GM12878 (cell line): ENCODE data around the gene ZACN. TPM values are rescaled to one million over a fixed set of nuclear protein-coding genes. Genes with fewer than 3 reads are reported as not detected.

ENCODE experiments used
- ATAC-seq: fragments of 200-7000 bp; cut with Tn5 transposase; 3 replicates; pipeline ENCODE4 v1.9.1; 2020; ENCODE audit warnings: mild to moderate bottlenecking, moderate library complexity
- BruUV-seq: library from RNA; stranded (reverse); fragments of 400-500 nt; replicated peaks from 2 replicates; lab custom pipeline; 2021; lab: Mats Ljungman, UMichigan
- CTCF ChIA-PET: fragments of 300-600 bp; sonication (Branson Sonifier 250); formaldehyde crosslinking; extraction: SDS; loops from one replicate; lab custom pipeline; 2021; ENCODE audit warnings: inconsistent platforms; lab: Yijun Ruan, JAX
- POLR2A ChIA-PET: fragments of 350-600 bp; formaldehyde crosslinking; extraction: SDS; loops from one replicate; lab custom pipeline; 2021; ENCODE audit warnings: inconsistent platforms; lab: Charles Lee
- RAD21 ChIA-PET: fragments of 300-600 bp; sonication (Branson Sonifier 250); formaldehyde crosslinking; loops from one replicate; lab custom pipeline; 2023; ENCODE audit warnings: antibody characterized with exemption; ENCODE audit not compliant: unreplicated experiment; lab: Charles Lee
- SMC1A ChIA-PET: fragments of 300-600 bp; sonication (Branson Sonifier 250); formaldehyde crosslinking; loops from one replicate; lab custom pipeline; 2023; ENCODE audit not compliant: unreplicated experiment, uncharacterized antibody; lab: Charles Lee
- DNase-seq: peaks from one replicate; pipeline ENCODE4 v3.0.0-alpha.2; 2011; ENCODE audit warnings: low read depth, low spot score
- FAIRE-seq: peaks from 3 replicates; lab custom pipeline; 2011; peaks lifted over from hg19 to GRCh38; lab: Jason Lieb, UNC
- H2AFZ ChIP-seq: 2 replicates; pipeline ENCODE4 v1.6.0; 2011; ENCODE audit warnings: low read depth, low read length, control low read depth; ENCODE audit not compliant: control insufficient read depth
- H3K27ac ChIP-seq: 2 replicates; pipeline ENCODE4 v1.5.1; 2011; ENCODE audit warnings: control low read depth; ENCODE audit not compliant: control insufficient read depth, insufficient read depth
- H3K27me3 ChIP-seq, 2 experiments: replicated peaks in 1 of 2; 2 replicates each; pipeline versions ENCODE4 v1.6.0 to v1.6.1; 2011; ENCODE audit warnings: low read length in 1 of 2; ENCODE audit not compliant: control insufficient read depth in 2 of 2, insufficient read depth in 2 of 2
- H3K36me3 ChIP-seq, 2 experiments: 2 replicates each; pipeline ENCODE4 v1.5.1; 2011; ENCODE audit warnings: low read length in 1 of 2; ENCODE audit not compliant: control insufficient read depth in 2 of 2, insufficient read depth in 2 of 2
- H3K4me1 ChIP-seq: 2 replicates; pipeline ENCODE4 v1.6.1; 2011; ENCODE audit warnings: mild to moderate bottlenecking, low read length, moderate library complexity, mixed read lengths; ENCODE audit not compliant: control insufficient read depth, insufficient read depth
- H3K4me2 ChIP-seq: 2 replicates; pipeline ENCODE4 v1.6.0; 2011; ENCODE audit warnings: control low read depth; ENCODE audit not compliant: control insufficient read depth, insufficient read depth
- H3K4me3 ChIP-seq: fragments of 200-600 bp; sonication (generic); 2 replicates; pipeline ENCODE4 v1.5.1; 2016
- H3K79me2 ChIP-seq: 2 replicates; pipeline ENCODE4 v1.6.0; 2011; ENCODE audit warnings: low read length; ENCODE audit not compliant: control insufficient read depth, insufficient read depth
- H3K9ac ChIP-seq: 2 replicates; pipeline ENCODE4 v1.8.0; 2011; ENCODE audit warnings: low read length, control low read depth, mixed read lengths; ENCODE audit not compliant: control insufficient read depth, insufficient read depth
- H3K9me3 ChIP-seq: replicated peaks from 3 replicates; pipeline ENCODE4 v1.5.1; 2011; ENCODE audit warnings: mild to moderate bottlenecking, low read length; ENCODE audit not compliant: control insufficient read depth, insufficient read depth
- H4K20me1 ChIP-seq: 2 replicates; pipeline ENCODE4 v1.6.0; 2011; ENCODE audit not compliant: control insufficient read depth, insufficient read depth
- CBX5 ChIP-seq: sonication (generic); IDR thresholded peaks from 2 replicates; pipeline ENCODE4 v1.6.1; 2016; ENCODE audit warnings: low read depth, moderate library complexity, mild to moderate bottlenecking, inconsistent platforms
- CREM ChIP-seq: IDR thresholded peaks from 2 replicates; pipeline ENCODE4 v1.6.1; 2014; ENCODE audit warnings: antibody characterized with exemption, low read depth
- ETV6 ChIP-seq, 2 experiments: fragments of 450-650 bp in 1 of 2; IDR thresholded peaks in 1 of 2; conservative IDR thresholded peaks in 1 of 2; 2 replicates each; pipeline ENCODE4 v1.6.1; 2014; ENCODE audit warnings: antibody characterized with exemption in 1 of 2, borderline replicate concordance in 1 of 2, low read depth in 1 of 2, mild to moderate bottlenecking in 1 of 2, moderate library complexity in 1 of 2
- EZH2 ChIP-seq: IDR thresholded peaks from 2 replicates; pipeline ENCODE4 v1.6.1; 2012; ENCODE audit warnings: low read depth, mild to moderate bottlenecking, control low read depth, inconsistent platforms, low read length, borderline replicate concordance; ENCODE audit not compliant: control insufficient read depth
- FOXK2 ChIP-seq: fragments of 450-650 bp; IDR thresholded peaks from 2 replicates; pipeline ENCODE4 v1.6.1; 2017; ENCODE audit warnings: mild to moderate bottlenecking, moderate library complexity
- POLR2AphosphoS5 ChIP-seq: IDR thresholded peaks from 2 replicates; pipeline ENCODE4 v1.6.1; 2011; ENCODE audit warnings: mild to moderate bottlenecking, low read length, inconsistent platforms
- POU2F2 ChIP-seq: IDR thresholded peaks from 3 replicates; pipeline ENCODE4 v1.6.1; 2011; ENCODE audit warnings: low read depth, mild to moderate bottlenecking, low read length, borderline replicate concordance
- RAD51 ChIP-seq: fragments of 450-650 bp; IDR thresholded peaks from 2 replicates; pipeline ENCODE4 v1.6.1; 2016; ENCODE audit warnings: moderate library complexity, mild to moderate bottlenecking, inconsistent platforms
- SREBF2 ChIP-seq: IDR thresholded peaks from 2 replicates; pipeline ENCODE4 v1.6.1; 2012; ENCODE audit warnings: mild to moderate bottlenecking, low read length
- STAT3 ChIP-seq: IDR thresholded peaks from 2 replicates; pipeline ENCODE4 v1.6.1; 2011; ENCODE audit warnings: low read depth, low read length, improper control_type of control experiment
- TARDBP ChIP-seq: IDR thresholded peaks from 2 replicates; pipeline ENCODE4 v1.6.1; 2016; ENCODE audit warnings: borderline replicate concordance
- TCF12 ChIP-seq: IDR thresholded peaks from 2 replicates; pipeline ENCODE4 v1.6.1; 2011; ENCODE audit warnings: low read depth, mild to moderate bottlenecking, low read length
- ZBED1 ChIP-seq: IDR thresholded peaks from 2 replicates; pipeline ENCODE4 v1.6.1; 2016; ENCODE audit warnings: borderline replicate concordance
- ZNF217 ChIP-seq: fragments of 450-650 bp; IDR thresholded peaks from 2 replicates; pipeline ENCODE4 v1.6.1; 2017; ENCODE audit warnings: antibody characterized with exemption, mild to moderate bottlenecking
- WGBS: methylation state at CpG from one replicate; pipeline ENCODE4 v1.1.6; 2016; ENCODE audit warnings: low lambda C conversion rate; ENCODE audit not compliant: insufficient replicate concordance, insufficient coverage; ENCODE audit errors: missing lambda C conversion rate; 5-methylcytosine and 5-hydroxymethylcytosine counted together
- in situ Hi-C: fragments of 300-500 bp; cut with MboI; formaldehyde crosslinking; loops from 9 replicates; pipeline ENCODE4 v1.14.3; 2018; ENCODE audit warnings: mixed read lengths
- intact Hi-C: fragments of 100-400 bp; cut with micrococcal nuclease; formaldehyde crosslinking; loops from one replicate; pipeline ENCODE4 v1.14.2; 2022; ENCODE audit not compliant: unreplicated experiment
- polyA plus RNA-seq, 11 experiments: library from polyadenylated mRNA; depleted of rRNA in 4 of 11; unstranded in 6 of 11; stranded (reverse) in 5 of 11; fragments of >200 nt; fragmentation: Nextera tagmentation in 4 of 11; fragmentation: Illumina TruSeq in 1 of 11; extraction: Ambion mirVana in 4 of 11; extraction: Trizol in 1 of 11; gene quantifications; 1 replicate in 1 of 11; 2 replicates in 10 of 11; pipeline versions ENCODE4 v1.2.1 to v1.2.3, GENCODE V29; 2011 to 2016; ENCODE audit warnings: inconsistent platforms in 2 of 11, missing spikeins in 2 of 11, low read depth in 1 of 11
- total RNA-seq, 4 experiments: library from RNA; depleted of rRNA in 3 of 4; stranded (reverse); fragments of >200 nt in 3 of 4; fragmentation: Illumina TruSeq in 1 of 4; extraction: Trizol in 1 of 4; gene quantifications; 2 replicates each; pipeline versions ENCODE4 v1.2.1 to v1.2.3, GENCODE V29; 2013 to 2021
- TF ChIP-seq, protein P1 (sequence below): fragments of 150-350 bp; IDR thresholded peaks from 2 replicates; pipeline ENCODE4 v1.6.1; 2016; ENCODE audit warnings: low read depth, low read length
- TF ChIP-seq, protein P2 (sequence below): IDR thresholded peaks from 2 replicates; pipeline ENCODE4 v1.6.1; 2012; ENCODE audit warnings: low read depth, low read length, improper control_type of control experiment
- TF ChIP-seq, protein P3 (sequence below): fragments of 450-650 bp; IDR thresholded peaks from 2 replicates; pipeline ENCODE4 v1.6.1; 2018; ENCODE audit warnings: mild to moderate bottlenecking, low read depth, moderate library complexity; ENCODE audit not compliant: partially characterized antibody

The ZACN gene
- total and polyA plus RNA-seq, 10 of the 15 experiments (the other 5 are each of a cell fraction or from before 2014, with no cell fraction given), result 0.06 to 11.3 (median 0.47) TPM; not detected in 2

DNA sequence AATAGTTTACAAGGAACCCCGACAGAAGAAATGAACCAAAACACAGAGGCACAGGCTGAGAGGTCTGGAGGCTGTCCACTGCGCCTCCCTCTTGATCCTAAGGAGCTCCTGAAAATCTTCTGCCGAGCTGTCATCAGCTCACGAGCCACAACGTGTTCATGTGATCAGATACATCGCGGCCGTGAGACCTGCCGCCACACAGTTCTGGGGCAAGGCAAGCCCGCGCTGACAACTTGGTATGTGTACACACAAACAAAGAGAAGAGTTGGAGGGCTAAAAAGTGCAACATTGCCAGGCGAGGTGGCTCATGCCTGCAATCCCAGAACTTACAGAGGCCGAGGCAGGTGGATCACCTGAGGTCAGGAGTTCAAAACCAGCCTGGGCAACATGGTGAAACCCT is 17.0 kb downstream of the ZACN start (continued):
- TF ChIP-seq, protein P1, sequence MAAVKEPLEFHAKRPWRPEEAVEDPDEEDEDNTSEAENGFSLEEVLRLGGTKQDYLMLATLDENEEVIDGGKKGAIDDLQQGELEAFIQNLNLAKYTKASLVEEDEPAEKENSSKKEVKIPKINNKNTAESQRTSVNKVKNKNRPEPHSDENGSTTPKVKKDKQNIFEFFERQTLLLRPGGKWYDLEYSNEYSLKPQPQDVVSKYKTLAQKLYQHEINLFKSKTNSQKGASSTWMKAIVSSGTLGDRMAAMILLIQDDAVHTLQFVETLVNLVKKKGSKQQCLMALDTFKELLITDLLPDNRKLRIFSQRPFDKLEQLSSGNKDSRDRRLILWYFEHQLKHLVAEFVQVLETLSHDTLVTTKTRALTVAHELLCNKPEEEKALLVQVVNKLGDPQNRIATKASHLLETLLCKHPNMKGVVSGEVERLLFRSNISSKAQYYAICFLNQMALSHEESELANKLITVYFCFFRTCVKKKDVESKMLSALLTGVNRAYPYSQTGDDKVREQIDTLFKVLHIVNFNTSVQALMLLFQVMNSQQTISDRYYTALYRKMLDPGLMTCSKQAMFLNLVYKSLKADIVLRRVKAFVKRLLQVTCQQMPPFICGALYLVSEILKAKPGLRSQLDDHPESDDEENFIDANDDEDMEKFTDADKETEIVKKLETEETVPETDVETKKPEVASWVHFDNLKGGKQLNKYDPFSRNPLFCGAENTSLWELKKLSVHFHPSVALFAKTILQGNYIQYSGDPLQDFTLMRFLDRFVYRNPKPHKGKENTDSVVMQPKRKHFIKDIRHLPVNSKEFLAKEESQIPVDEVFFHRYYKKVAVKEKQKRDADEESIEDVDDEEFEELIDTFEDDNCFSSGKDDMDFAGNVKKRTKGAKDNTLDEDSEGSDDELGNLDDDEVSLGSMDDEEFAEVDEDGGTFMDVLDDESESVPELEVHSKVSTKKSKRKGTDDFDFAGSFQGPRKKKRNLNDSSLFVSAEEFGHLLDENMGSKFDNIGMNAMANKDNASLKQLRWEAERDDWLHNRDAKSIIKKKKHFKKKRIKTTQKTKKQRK, result no peak
- TF ChIP-seq POLR2AphosphoS5 (no peak), CREM (no peak), SREBF2 (no peak), TARDBP (no peak), FOXK2 (no peak), ZNF217 (no peak), CBX5 (no peak), TCF12 (no peak), RAD51 (no peak)
- TF ChIP-seq, protein P2, sequence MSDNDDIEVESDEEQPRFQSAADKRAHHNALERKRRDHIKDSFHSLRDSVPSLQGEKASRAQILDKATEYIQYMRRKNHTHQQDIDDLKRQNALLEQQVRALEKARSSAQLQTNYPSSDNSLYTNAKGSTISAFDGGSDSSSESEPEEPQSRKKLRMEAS, result no peak

DNA sequence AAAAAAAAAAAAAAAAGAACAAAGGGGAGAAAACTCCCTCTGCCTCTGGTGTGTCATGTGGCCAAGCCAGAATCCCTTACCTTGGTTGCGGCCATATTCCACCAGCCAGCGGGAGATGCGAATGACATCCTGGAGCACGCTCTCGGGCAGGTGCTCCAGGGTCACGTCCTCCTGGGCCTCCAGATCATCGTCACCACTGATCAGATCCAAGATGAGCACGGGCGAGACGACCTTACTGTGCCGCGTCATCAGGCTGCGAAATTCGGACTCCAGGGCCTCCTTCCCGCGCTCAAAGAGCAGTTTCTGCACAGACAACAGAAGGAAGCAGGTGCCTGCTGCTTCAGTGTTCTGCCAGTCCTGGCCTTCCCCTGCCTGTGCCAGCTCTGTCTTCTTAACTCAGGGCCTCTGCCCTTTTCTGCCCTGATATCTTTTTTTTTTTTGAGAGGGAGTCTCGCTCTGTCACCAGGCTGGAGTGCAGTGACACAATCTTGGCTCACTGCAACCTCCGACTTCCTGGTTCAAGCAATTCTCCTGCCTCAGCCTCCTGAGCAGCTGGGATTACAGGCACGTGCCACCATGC is 18.8 kb downstream of the ZACN start:
- ATAC-seq (no peak), FAIRE-seq (no peak), DNase-seq (no peak)
- SMC1A ChIA-PET, result no interaction called here
- no peaks in the 10 kb centered on the region; the same call in 2 of the 3 replicates for H3K9me3 ChIP-seq
- CTCF ChIA-PET, result interaction anchor here (0.6 kb wide), 1 partner anchor 139 kb away, joined by 3 read pairs; no protein-coding TSS in a partner anchor
- H3K9ac ChIP-seq, result no peak overlapping the region
- RAD21 ChIA-PET, result no interaction called here
- H4K20me1 ChIP-seq, result no peaks in the 10 kb centered on the region
- H3K27me3 ChIP-seq, result no peaks in the 10 kb centered on the region
- POLR2A ChIA-PET, result no interaction called here
- H3K4me3 ChIP-seq, result no peak overlapping the region
- in situ Hi-C loops (no loop called here), intact Hi-C loops (no loop called here)
- BruUV-seq, result no TSS peak
- peaks cover 13 to 20% of the 10 kb centered on the region in 2 experiments; a peak in 3 of 4 replicates for H3K36me3 ChIP-seq
- peaks cover 3% of the 10 kb centered on the region for H3K4me1 ChIP-seq
- no peak overlapping the region for H3K4me2 ChIP-seq
- peaks cover 6% of the 10 kb centered on the region for H3K79me2 ChIP-seq
- H3K27ac ChIP-seq, result no peak overlapping the region
- WGBS, result 93% methylated on average over 19 of the region's 19 CpGs
- H2AFZ ChIP-seq, result no peak overlapping the region
- no peak for TF ChIP-seq POU2F2
- TF ChIP-seq ZBED1, result no peak
- TF ChIP-seq, protein P3, sequence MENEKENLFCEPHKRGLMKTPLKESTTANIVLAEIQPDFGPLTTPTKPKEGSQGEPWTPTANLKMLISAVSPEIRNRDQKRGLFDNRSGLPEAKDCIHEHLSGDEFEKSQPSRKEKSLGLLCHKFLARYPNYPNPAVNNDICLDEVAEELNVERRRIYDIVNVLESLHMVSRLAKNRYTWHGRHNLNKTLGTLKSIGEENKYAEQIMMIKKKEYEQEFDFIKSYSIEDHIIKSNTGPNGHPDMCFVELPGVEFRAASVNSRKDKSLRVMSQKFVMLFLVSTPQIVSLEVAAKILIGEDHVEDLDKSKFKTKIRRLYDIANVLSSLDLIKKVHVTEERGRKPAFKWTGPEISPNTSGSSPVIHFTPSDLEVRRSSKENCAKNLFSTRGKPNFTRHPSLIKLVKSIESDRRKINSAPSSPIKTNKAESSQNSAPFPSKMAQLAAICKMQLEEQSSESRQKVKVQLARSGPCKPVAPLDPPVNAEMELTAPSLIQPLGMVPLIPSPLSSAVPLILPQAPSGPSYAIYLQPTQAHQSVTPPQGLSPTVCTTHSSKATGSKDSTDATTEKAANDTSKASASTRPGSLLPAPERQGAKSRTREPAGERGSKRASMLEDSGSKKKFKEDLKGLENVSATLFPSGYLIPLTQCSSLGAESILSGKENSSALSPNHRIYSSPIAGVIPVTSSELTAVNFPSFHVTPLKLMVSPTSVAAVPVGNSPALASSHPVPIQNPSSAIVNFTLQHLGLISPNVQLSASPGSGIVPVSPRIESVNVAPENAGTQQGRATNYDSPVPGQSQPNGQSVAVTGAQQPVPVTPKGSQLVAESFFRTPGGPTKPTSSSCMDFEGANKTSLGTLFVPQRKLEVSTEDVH, result no peak
- TF ChIP-seq EZH2, result no peak
- TF ChIP-seq, protein P2, result no peak
- no peak for TF ChIP-seq ETV6 (conservative IDR thresholded peaks at IDR 0.05 in 1 of 2, IDR thresholded peaks at IDR 0.05 in 1 of 2; ENCODE audit: borderline replicate concordance in 1 of 2, low read depth in 1 of 2)
- no peak for TF ChIP-seq STAT3
